HepG2 (cell line): ENCODE measurements around the gene UBE2Q1. TPM values are rescaled to one million over a fixed set of nuclear protein-coding genes. Genes with fewer than 3 reads are reported as not detected.

ENCODE experiments used
- ATAC-seq: fragments of 200-7000 bp; cut with Tn5 transposase; 3 replicates; pipeline ENCODE4 v1.9.1; 2020; ENCODE audit warnings: mild to moderate bottlenecking, moderate library complexity
- BruUV-seq: library from RNA; stranded (reverse); fragments of 400-500 nt; replicated peaks from 2 replicates; lab custom pipeline; 2021; lab: Mats Ljungman, UMichigan
- CTCF ChIA-PET: fragments of 300-600 bp; formaldehyde crosslinking; extraction: SDS; loops from one replicate; lab custom pipeline; 2021; ENCODE audit warnings: low total read pairs, inconsistent platforms, low intra/inter-chr PET ratio; lab: Yijun Ruan, JAX
- POLR2A ChIA-PET: fragments of 350-600 bp; sonication (Branson Sonifier 250); formaldehyde crosslinking; loops from one replicate; lab custom pipeline; 2020; ENCODE audit warnings: antibody characterized with exemption, inconsistent platforms; lab: Yijun Ruan, JAX
- DNase-seq: peaks from one replicate; pipeline ENCODE4 v3.0.0-alpha.2; 2015; ENCODE audit warnings: low spot score
- FAIRE-seq: peaks from 3 replicates; lab custom pipeline; 2011; peaks lifted over from hg19 to GRCh38; lab: Jason Lieb, UNC
- H2AFZ ChIP-seq: one replicate; pipeline ENCODE4 v1.6.1; 2011; ENCODE audit warnings: low read length, inconsistent platforms
- H3K27ac ChIP-seq: fragments of 300-600 bp; 3 replicates; pipeline ENCODE4 v1.8.0; 2011; ENCODE audit warnings: mixed run types, mild to moderate bottlenecking, mixed read lengths, low read length, inconsistent platforms; ENCODE audit not compliant: insufficient read depth; ENCODE audit errors: extremely low read length
- H3K27me3 ChIP-seq, 2 experiments: fragments of 200-600 bp in 1 of 2; 2 replicates in 1 of 2; 3 replicates in 1 of 2; pipeline versions ENCODE4 v1.6.0 to v1.8.0; 2011; ENCODE audit warnings: low read length in 2 of 2, mild to moderate bottlenecking in 2 of 2, moderate library complexity in 2 of 2, inconsistent platforms in 1 of 2; ENCODE audit not compliant: insufficient read depth in 2 of 2, control insufficient read depth in 1 of 2
- H3K36me3 ChIP-seq, 2 experiments: fragments of 200-600 bp in 1 of 2; replicated peaks in 1 of 2; 2 replicates in 1 of 2; 3 replicates in 1 of 2; pipeline versions ENCODE4 v1.5.1 to v1.8.0; 2011; ENCODE audit warnings: low read length in 2 of 2, inconsistent platforms in 1 of 2; ENCODE audit not compliant: insufficient read depth in 2 of 2, control insufficient read depth in 1 of 2
- H3K4me1 ChIP-seq: 2 replicates; pipeline ENCODE4 v1.5.1; 2012; ENCODE audit warnings: low read length, inconsistent platforms; ENCODE audit not compliant: insufficient read depth
- H3K4me2 ChIP-seq: 2 replicates; pipeline ENCODE4 v1.6.0; 2011; ENCODE audit warnings: low read depth, low read length, inconsistent platforms
- H3K4me3 ChIP-seq, 3 experiments: fragments of 200-600 bp in 1 of 3; sonication (generic), shearing (Covaris generic) in 1 of 3; replicated peaks in 1 of 3; 2 replicates each; pipeline ENCODE4 v1.5.1; 2011 to 2016; ENCODE audit warnings: low read length in 3 of 3, inconsistent platforms in 2 of 3, low read depth in 2 of 3, mild to moderate bottlenecking in 2 of 3, control low read depth in 1 of 3, mixed read lengths in 1 of 3; ENCODE audit not compliant: insufficient read depth in 1 of 3
- H3K79me2 ChIP-seq: one replicate; pipeline ENCODE4 v1.6.1; 2011; ENCODE audit warnings: low read length, inconsistent platforms; ENCODE audit not compliant: insufficient read depth
- H3K9ac ChIP-seq: 2 replicates; pipeline ENCODE4 v1.6.0; 2011; ENCODE audit warnings: mild to moderate bottlenecking, low read depth, low read length, inconsistent platforms; ENCODE audit not compliant: insufficient read depth
- H3K9me3 ChIP-seq: 2 replicates; pipeline ENCODE4 v1.5.1; 2012; ENCODE audit warnings: mild to moderate bottlenecking, low read length
- H4K20me1 ChIP-seq: 2 replicates; pipeline ENCODE4 v1.6.0; 2011; ENCODE audit warnings: inconsistent platforms, mild to moderate bottlenecking, low read length, moderate library complexity; ENCODE audit not compliant: insufficient read depth
- BRD4 ChIP-seq: sonication (generic); formaldehyde crosslinking; IDR thresholded peaks from 2 replicates; pipeline ENCODE4 v1.4.0; 2020; ENCODE audit warnings: missing genetic modification reagents
- CBX2 ChIP-seq, 2 experiments: fragments of 200-600 bp in 1 of 2; sonication (generic); formaldehyde crosslinking in 1 of 2; IDR thresholded peaks; 2 replicates each; pipeline versions ENCODE4 v1.7.0 to v1.8.1; 2018 to 2022; ENCODE audit warnings: low read depth in 2 of 2, low read length in 1 of 2, mild to moderate bottlenecking in 1 of 2, missing genetic modification reagents in 1 of 2
- DPF2 ChIP-seq: sonication (generic); formaldehyde crosslinking; IDR thresholded peaks from 2 replicates; pipeline ENCODE4 v1.4.0; 2020; ENCODE audit warnings: mild to moderate bottlenecking, low read depth, missing genetic modification reagents, borderline replicate concordance
- ERF ChIP-seq: IDR thresholded peaks from 2 replicates; pipeline ENCODE4 v1.6.1; 2018; ENCODE audit warnings: missing biosample characterization, missing genetic modification reagents
- MAFK ChIP-seq, 2 experiments: IDR thresholded peaks in 1 of 2; conservative IDR thresholded peaks in 1 of 2; 2 replicates each; pipeline ENCODE4 v1.6.1; 2011; ENCODE audit warnings: improper control_type of control experiment in 2 of 2, low read length in 2 of 2
- NPAS2 ChIP-seq: sonication (generic); formaldehyde crosslinking; IDR thresholded peaks from 2 replicates; pipeline ENCODE4 v1.8.0; 2022; ENCODE audit warnings: mild to moderate bottlenecking, missing genetic modification reagents, borderline replicate concordance
- POLR2AphosphoS2 ChIP-seq: IDR thresholded peaks from 2 replicates; pipeline ENCODE4 v1.6.1; 2011; ENCODE audit warnings: low read depth, low read length, improper control_type of control experiment
- POLR2AphosphoS5 ChIP-seq: IDR thresholded peaks from 2 replicates; pipeline ENCODE4 v1.6.1; 2012; ENCODE audit warnings: low read depth, low read length
- SRSF9 ChIP-seq: fragments of 200-400 bp; formaldehyde crosslinking; IDR thresholded peaks from 2 replicates; pipeline ENCODE4 v1.6.1; 2018; ENCODE audit warnings: borderline replicate concordance, mild to moderate bottlenecking, low read depth, low read length; ENCODE audit not compliant: insufficient read depth, poor library complexity, severe bottlenecking
- TEAD2 ChIP-seq: sonication (generic); formaldehyde crosslinking; IDR thresholded peaks from 2 replicates; pipeline ENCODE4 v1.9.0; 2021; ENCODE audit warnings: missing genetic modification reagents
- ZNF432 ChIP-seq: sonication (generic); formaldehyde crosslinking; IDR thresholded peaks from 2 replicates; pipeline ENCODE4 v1.5.0; 2020; ENCODE audit warnings: missing genetic modification reagents, mild to moderate bottlenecking, borderline replicate concordance
- ZNF446 ChIP-seq: sonication (generic); formaldehyde crosslinking; IDR thresholded peaks from 2 replicates; pipeline ENCODE4 v1.5.0; 2020; ENCODE audit warnings: mild to moderate bottlenecking, missing genetic modification reagents
- ZNF567 ChIP-seq: sonication (generic); formaldehyde crosslinking; IDR thresholded peaks from 2 replicates; pipeline ENCODE4 v1.8.1; 2023; ENCODE audit warnings: mild to moderate bottlenecking, missing genetic modification reagents, borderline replicate concordance
- ZNF850 ChIP-seq: sonication (generic); formaldehyde crosslinking; conservative IDR thresholded peaks from 2 replicates; pipeline ENCODE4 v1.9.0; 2021; ENCODE audit warnings: mild to moderate bottlenecking, missing genetic modification reagents
- ZSCAN29 ChIP-seq: sonication (generic); formaldehyde crosslinking; conservative IDR thresholded peaks from 2 replicates; pipeline ENCODE4 v1.4.0; 2020; ENCODE audit warnings: mild to moderate bottlenecking, missing genetic modification reagents
- WGBS: methylation state at CpG from one replicate; pipeline ENCODE4 v1.1.6; 2017; ENCODE audit warnings: low lambda C conversion rate; 5-methylcytosine and 5-hydroxymethylcytosine counted together
- in situ Hi-C: cut with HindIII; loops from 2 replicates; pipeline ENCODE4 v1.10.0; 2017; ENCODE audit warnings: low pct_unique_long_range_greater_than_20kb; ENCODE audit not compliant: extremely low pct_ligation_motif_present
- intact Hi-C: fragments of 100-400 bp; cut with micrococcal nuclease; formaldehyde crosslinking; loops from one replicate; pipeline ENCODE4 v1.10.0; 2022; ENCODE audit not compliant: unreplicated experiment
- polyA plus RNA-seq, 8 experiments: library from polyadenylated mRNA; depleted of rRNA in 3 of 8; stranded (reverse) in 7 of 8; unstranded in 1 of 8; fragments of >200 nt; fragmentation: Illumina TruSeq in 4 of 8; extraction: Trizol in 4 of 8; gene quantifications; 2 replicates each; pipeline versions ENCODE4 v1.2.1 to v1.2.3, GENCODE V29; 2011 to 2016; ENCODE audit warnings: low read depth in 4 of 8, missing spikeins in 1 of 8, mixed read lengths in 1 of 8; ENCODE audit not compliant: insufficient read depth in 1 of 8
- total RNA-seq, 5 experiments: library from RNA; depleted of rRNA; stranded (reverse); fragments of >200 nt; fragmentation: Illumina TruSeq; extraction: Trizol; gene quantifications; 2 replicates each; pipeline ENCODE4 v1.2.3, GENCODE V29; 2016; ENCODE audit warnings: low read depth in 1 of 5
- TF ChIP-seq, protein P1 (sequence below): IDR thresholded peaks from 2 replicates; pipeline ENCODE4 v1.6.1; 2016; ENCODE audit warnings: low read depth, control low read depth
- TF ChIP-seq, protein P2 (sequence below): sonication (generic); formaldehyde crosslinking; IDR thresholded peaks from 2 replicates; pipeline ENCODE4 v1.8.1; 2023; ENCODE audit warnings: missing genetic modification reagents, mild to moderate bottlenecking, borderline replicate concordance
- TF ChIP-seq, protein P3 (sequence below): sonication (generic); formaldehyde crosslinking; IDR thresholded peaks from 2 replicates; pipeline ENCODE4 v1.5.1; 2020; ENCODE audit warnings: missing genetic modification reagents, mild to moderate bottlenecking, borderline replicate concordance

Gene UBE2Q1
- total and polyA plus RNA-seq, 2 of the 13 experiments (the other 11 are each of a cell fraction or from before 2014, with no cell fraction given), result 11.7 to 41.7 TPM

GRCh38 chr1:154598871-154599635, 40.6 kb upstream of the UBE2Q1 start (continued):
- TF ChIP-seq, protein P1, sequence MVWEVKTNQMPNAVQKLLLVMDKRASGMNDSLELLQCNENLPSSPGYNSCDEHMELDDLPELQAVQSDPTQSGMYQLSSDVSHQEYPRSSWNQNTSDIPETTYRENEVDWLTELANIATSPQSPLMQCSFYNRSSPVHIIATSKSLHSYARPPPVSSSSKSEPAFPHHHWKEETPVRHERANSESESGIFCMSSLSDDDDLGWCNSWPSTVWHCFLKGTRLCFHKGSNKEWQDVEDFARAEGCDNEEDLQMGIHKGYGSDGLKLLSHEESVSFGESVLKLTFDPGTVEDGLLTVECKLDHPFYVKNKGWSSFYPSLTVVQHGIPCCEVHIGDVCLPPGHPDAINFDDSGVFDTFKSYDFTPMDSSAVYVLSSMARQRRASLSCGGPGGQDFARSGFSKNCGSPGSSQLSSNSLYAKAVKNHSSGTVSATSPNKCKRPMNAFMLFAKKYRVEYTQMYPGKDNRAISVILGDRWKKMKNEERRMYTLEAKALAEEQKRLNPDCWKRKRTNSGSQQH (CRISPR knock-in tag), result no peak
- TF ChIP-seq, protein P2, sequence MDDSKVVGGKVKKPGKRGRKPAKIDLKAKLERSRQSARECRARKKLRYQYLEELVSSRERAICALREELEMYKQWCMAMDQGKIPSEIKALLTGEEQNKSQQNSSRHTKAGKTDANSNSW, result no peak
- no peak for TF ChIP-seq BRD4 (CRISPR knock-in tag)
- TF ChIP-seq ERF (CRISPR knock-in tag), result no peak
- TF ChIP-seq POLR2AphosphoS5, result no peak
- TF ChIP-seq DPF2 (CRISPR knock-in tag), result no peak
- no peak for TF ChIP-seq NPAS2 (CRISPR knock-in tag)
- TF ChIP-seq ZNF850 (CRISPR knock-in tag), result no peak
- TF ChIP-seq ZSCAN29, result no peak
- no peak for TF ChIP-seq TEAD2 (CRISPR knock-in tag)
- no peak for TF ChIP-seq SRSF9

DNA sequence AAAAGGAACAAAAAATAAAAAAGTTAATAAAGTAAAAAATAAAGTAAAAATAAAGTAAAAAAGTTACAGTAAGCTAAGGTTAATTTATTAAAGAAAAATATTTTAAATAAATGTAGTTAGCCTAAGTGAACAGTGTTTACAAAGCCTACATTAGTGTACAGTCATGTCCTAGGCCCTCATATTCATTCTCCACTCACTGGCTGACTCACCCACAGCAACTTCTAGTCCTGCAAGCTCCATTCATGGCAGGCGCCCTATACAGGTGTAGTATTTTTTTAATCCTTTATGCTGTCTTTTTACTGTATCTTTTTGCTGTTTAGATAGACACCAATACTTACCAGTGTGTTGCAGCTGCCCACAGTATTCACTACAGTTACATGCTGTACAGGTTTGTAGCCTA, 37.2 kb upstream of the UBE2Q1 start:
- FAIRE-seq, result no peak
- Histone ChIP-seq H3K79me2 (peaks cover 8% of the 10 kb centered on the region), H3K4me1 (0 out of 2 replicates have a peak, but pooled peaks cover 7% of the 10 kb centered on the region), H3K36me3 (peaks cover 30 to 90% of the 10 kb centered on the region in 2 experiments), H3K9me3 (no peaks in the 10 kb centered on the region), H3K9ac (no peak overlapping the region), H3K27ac (no peak overlapping the region), H3K4me3 (no peak overlapping the region), H3K4me2 (no peak overlapping the region), H3K27me3 (no peaks in the 10 kb centered on the region), H4K20me1 (peaks cover 8% of the 10 kb centered on the region; the same call in 1 of the 2 replicates), H2AFZ (no peak overlapping the region)
- intact Hi-C loops, result no loop called here
- CTCF ChIA-PET, result no interaction called here
- POLR2A ChIA-PET, result interaction anchor here (1.6 kb wide), 1 partner anchor 9 kb away, joined by 6 read pairs; no protein-coding TSS in a partner anchor
- no peak for DNase-seq
- BruUV-seq, result no TSS peak
- 95% methylated on average over 1 of the region's 1 CpG for WGBS
- no peak for ATAC-seq
- in situ Hi-C loops, result no loop called here
- no peak for TF ChIP-seq ZNF567 (CRISPR knock-in tag)
- TF ChIP-seq, protein P3, sequence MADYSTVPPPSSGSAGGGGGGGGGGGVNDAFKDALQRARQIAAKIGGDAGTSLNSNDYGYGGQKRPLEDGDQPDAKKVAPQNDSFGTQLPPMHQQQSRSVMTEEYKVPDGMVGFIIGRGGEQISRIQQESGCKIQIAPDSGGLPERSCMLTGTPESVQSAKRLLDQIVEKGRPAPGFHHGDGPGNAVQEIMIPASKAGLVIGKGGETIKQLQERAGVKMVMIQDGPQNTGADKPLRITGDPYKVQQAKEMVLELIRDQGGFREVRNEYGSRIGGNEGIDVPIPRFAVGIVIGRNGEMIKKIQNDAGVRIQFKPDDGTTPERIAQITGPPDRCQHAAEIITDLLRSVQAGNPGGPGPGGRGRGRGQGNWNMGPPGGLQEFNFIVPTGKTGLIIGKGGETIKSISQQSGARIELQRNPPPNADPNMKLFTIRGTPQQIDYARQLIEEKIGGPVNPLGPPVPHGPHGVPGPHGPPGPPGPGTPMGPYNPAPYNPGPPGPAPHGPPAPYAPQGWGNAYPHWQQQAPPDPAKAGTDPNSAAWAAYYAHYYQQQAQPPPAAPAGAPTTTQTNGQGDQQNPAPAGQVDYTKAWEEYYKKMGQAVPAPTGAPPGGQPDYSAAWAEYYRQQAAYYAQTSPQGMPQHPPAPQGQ (CRISPR knock-in tag), result no peak
- TF ChIP-seq MAFK (conservative IDR thresholded peaks at IDR 0.05 in 1 of 2, IDR thresholded peaks at IDR 0.05 in 1 of 2; ENCODE audit: low read length in 2 of 2), result no peak
- TF ChIP-seq ZNF432 (CRISPR knock-in tag), result no peak
- TF ChIP-seq ZNF446 (CRISPR knock-in tag), result no peak
- TF ChIP-seq POLR2AphosphoS2, result no peak
- TF ChIP-seq CBX2 (IDR thresholded peaks at IDR 0.05; ENCODE audit: low read depth, low read length), result no peak
- TF ChIP-seq CBX2 (CRISPR knock-in tag; IDR thresholded peaks at IDR 0.05; ENCODE audit: low read depth), result no peak
